Adrenal gland (tissue), 5 donors: ENCODE results near the gene IGSF9.

Experiments
- POLR2A ChIP-seq, 2 donors: fragments of 450-650 bp; IDR thresholded peaks; one replicate each; pipeline ENCODE4 v1.6.1; 2017; ENCODE audit warnings: antibody characterized with exemption in 2 of 2, mild to moderate bottlenecking in 2 of 2, moderate library complexity in 1 of 2
- TF ChIP-seq, protein P1 (sequence below), 6 experiments: fragments of 450-650 bp in 4 of 6; fragments of 200-600 bp in 2 of 6; sonication (generic) in 1 of 6; IDR thresholded peaks; 1 replicate in 5 of 6; 2 replicates in 1 of 6; pipeline versions ENCODE4 v1.5.1 to v1.8.0; 2016 to 2021; ENCODE audit warnings: antibody characterized with exemption in 6 of 6, mild to moderate bottlenecking in 2 of 6, moderate library complexity in 1 of 6
- donor health status: DM: no; HTN: no; CAD: no.

- TF ChIP-seq, protein P1, sequence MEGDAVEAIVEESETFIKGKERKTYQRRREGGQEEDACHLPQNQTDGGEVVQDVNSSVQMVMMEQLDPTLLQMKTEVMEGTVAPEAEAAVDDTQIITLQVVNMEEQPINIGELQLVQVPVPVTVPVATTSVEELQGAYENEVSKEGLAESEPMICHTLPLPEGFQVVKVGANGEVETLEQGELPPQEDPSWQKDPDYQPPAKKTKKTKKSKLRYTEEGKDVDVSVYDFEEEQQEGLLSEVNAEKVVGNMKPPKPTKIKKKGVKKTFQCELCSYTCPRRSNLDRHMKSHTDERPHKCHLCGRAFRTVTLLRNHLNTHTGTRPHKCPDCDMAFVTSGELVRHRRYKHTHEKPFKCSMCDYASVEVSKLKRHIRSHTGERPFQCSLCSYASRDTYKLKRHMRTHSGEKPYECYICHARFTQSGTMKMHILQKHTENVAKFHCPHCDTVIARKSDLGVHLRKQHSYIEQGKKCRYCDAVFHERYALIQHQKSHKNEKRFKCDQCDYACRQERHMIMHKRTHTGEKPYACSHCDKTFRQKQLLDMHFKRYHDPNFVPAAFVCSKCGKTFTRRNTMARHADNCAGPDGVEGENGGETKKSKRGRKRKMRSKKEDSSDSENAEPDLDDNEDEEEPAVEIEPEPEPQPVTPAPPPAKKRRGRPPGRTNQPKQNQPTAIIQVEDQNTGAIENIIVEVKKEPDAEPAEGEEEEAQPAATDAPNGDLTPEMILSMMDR (IDR thresholded peaks at IDR 0.05) = no peak
- TF ChIP-seq POLR2A (IDR thresholded peaks at IDR 0.05) = no peak
These were observed 46.7 kb upstream of the IGSF9 start for GRCh38 chr1:159992161-159992560.
